WTC11 (cell line): Measurements from ENCODE around the gene ADAMTS15. TPM values are rescaled to one million over a fixed set of nuclear protein-coding genes. Genes with fewer than 3 reads are reported as not detected.

ENCODE experiments used
- ATAC-seq: fragments of 200-7000 bp; cut with Tn5 transposase; 2 replicates; pipeline ENCODE4 v1.10.0; 2021; ENCODE audit warnings: mild to moderate bottlenecking, moderate library complexity
- CTCF ChIA-PET: fragments of 300-600 bp; sonication (Branson Sonifier 250); formaldehyde crosslinking; loops from one replicate; lab custom pipeline; 2021; ENCODE audit warnings: antibody characterized with exemption; lab: Charles Lee
- POLR2A ChIA-PET: fragments of 350-600 bp; sonication (Branson Sonifier 250); formaldehyde crosslinking; loops from one replicate; lab custom pipeline; 2021; ENCODE audit warnings: antibody characterized with exemption; lab: Charles Lee
- DNase-seq: peaks from one replicate; pipeline ENCODE4 v3.0.0; 2021; ENCODE audit warnings: low spot score
- H3K27ac Mint-ChIP-seq: 2 replicates; pipeline ENCODE4 v1.8.0; 2021; ENCODE audit warnings: mixed read lengths
- H3K27me3 Mint-ChIP-seq: 2 replicates; pipeline ENCODE4 v1.8.0; 2021; ENCODE audit warnings: low read depth, mild to moderate bottlenecking, moderate library complexity, mixed read lengths
- H3K36me3 Mint-ChIP-seq: 2 replicates; pipeline ENCODE4 v1.8.0; 2021; ENCODE audit warnings: mixed read lengths
- H3K4me1 Mint-ChIP-seq: 2 replicates; pipeline ENCODE4 v1.8.0; 2022; ENCODE audit warnings: mixed read lengths
- H3K4me3 Mint-ChIP-seq: 2 replicates; pipeline ENCODE4 v1.8.0; 2021; ENCODE audit warnings: mild to moderate bottlenecking, moderate library complexity, mixed read lengths
- H3K9me3 Mint-ChIP-seq: 2 replicates; pipeline ENCODE4 v1.8.0; 2021; ENCODE audit warnings: mixed read lengths
- FOXK1 ChIP-seq: sonication (generic); formaldehyde crosslinking; IDR thresholded peaks from 2 replicates; pipeline ENCODE4 v1.8.0; 2022; ENCODE audit warnings: mild to moderate bottlenecking, moderate library complexity, missing genetic modification reagents
- GTF2I ChIP-seq: fragments of 250-450 bp; sonication (Bioruptor Pico); conservative IDR thresholded peaks from 2 replicates; pipeline ENCODE4 v1.4.0; 2021; ENCODE audit warnings: mild to moderate bottlenecking
- JUN ChIP-seq: sonication (generic); formaldehyde crosslinking; IDR thresholded peaks from 2 replicates; pipeline ENCODE4 v1.8.0; 2023; ENCODE audit warnings: mild to moderate bottlenecking, missing genetic modification reagents
- MYBL2 ChIP-seq: sonication (generic); formaldehyde crosslinking; IDR thresholded peaks from 2 replicates; pipeline ENCODE4 v1.8.1; 2023; ENCODE audit warnings: mild to moderate bottlenecking, moderate library complexity, missing genetic modification reagents
- NFE2L1 ChIP-seq: sonication (generic); formaldehyde crosslinking; IDR thresholded peaks from 2 replicates; pipeline ENCODE4 v1.8.1; 2023; ENCODE audit warnings: missing genetic modification reagents
- NR2C2 ChIP-seq: sonication (generic); formaldehyde crosslinking; IDR thresholded peaks from 2 replicates; pipeline ENCODE4 v1.8.0; 2022; ENCODE audit warnings: mild to moderate bottlenecking, missing genetic modification reagents
- TP53 ChIP-seq: sonication (generic); formaldehyde crosslinking; IDR thresholded peaks from 2 replicates; pipeline ENCODE4 v1.8.1; 2023; ENCODE audit warnings: mild to moderate bottlenecking, missing genetic modification reagents
- ZBTB21 ChIP-seq: sonication (generic); formaldehyde crosslinking; IDR thresholded peaks from 2 replicates; pipeline ENCODE4 v1.8.1; 2023; ENCODE audit warnings: mild to moderate bottlenecking, missing genetic modification reagents, borderline replicate concordance
- ZNF396 ChIP-seq: fragments of 250-450 bp; sonication (Bioruptor Pico); IDR thresholded peaks from 2 replicates; pipeline ENCODE4 v1.8.0; 2021; ENCODE audit warnings: mild to moderate bottlenecking, moderate library complexity, borderline replicate concordance
- ZNF423 ChIP-seq: fragments of 250-450 bp; sonication (Bioruptor Pico); IDR thresholded peaks from 2 replicates; pipeline ENCODE4 v2.1.2; 2022; ENCODE audit warnings: mild to moderate bottlenecking, moderate library complexity
- total RNA-seq: library from RNA; stranded (reverse); gene quantifications from 3 replicates; pipeline ENCODE4 v1.2.3, GENCODE V29; 2021
- TF ChIP-seq, protein P1 (sequence below): fragments of 250-450 bp; sonication (Bioruptor Pico); IDR thresholded peaks from 2 replicates; pipeline ENCODE4 v1.9.0; 2021; ENCODE audit warnings: mild to moderate bottlenecking
- TF ChIP-seq, protein P2 (sequence below): sonication (generic); formaldehyde crosslinking; conservative IDR thresholded peaks from 2 replicates; pipeline ENCODE4 v1.8.1; 2023; ENCODE audit warnings: mild to moderate bottlenecking, low read depth, missing genetic modification reagents, moderate library complexity
- TF ChIP-seq, protein P3 (sequence below): sonication (generic); formaldehyde crosslinking; conservative IDR thresholded peaks from 2 replicates; pipeline ENCODE4 v1.8.1; 2022; ENCODE audit warnings: mild to moderate bottlenecking, missing genetic modification reagents
- TF ChIP-seq, protein P4 (sequence below): fragments of 250-450 bp; sonication (Bioruptor Pico); IDR thresholded peaks from 2 replicates; pipeline ENCODE4 v1.9.0; 2021; ENCODE audit warnings: mild to moderate bottlenecking
- TF ChIP-seq, protein P5 (sequence below): sonication (generic); formaldehyde crosslinking; IDR thresholded peaks from 2 replicates; pipeline ENCODE4 v1.8.0; 2023; ENCODE audit warnings: missing genetic modification reagents, mild to moderate bottlenecking, borderline replicate concordance
- TF ChIP-seq, protein P6 (sequence below): fragments of 250-450 bp; sonication (Bioruptor Pico); conservative IDR thresholded peaks from 2 replicates; pipeline ENCODE4 v1.9.0; 2021; ENCODE audit warnings: mild to moderate bottlenecking
- TF ChIP-seq, protein P7 (sequence below): sonication (generic); formaldehyde crosslinking; IDR thresholded peaks from 2 replicates; pipeline ENCODE4 v1.8.0; 2022; ENCODE audit warnings: mild to moderate bottlenecking, missing genetic modification reagents
- TF ChIP-seq, protein P8 (sequence below): sonication (generic); formaldehyde crosslinking; IDR thresholded peaks from 2 replicates; pipeline ENCODE4 v1.8.0; 2023; ENCODE audit warnings: missing genetic modification reagents

Gene ADAMTS15
- total RNA-seq, 1 experiment from 2014 or later = 3.7 TPM

DNA sequence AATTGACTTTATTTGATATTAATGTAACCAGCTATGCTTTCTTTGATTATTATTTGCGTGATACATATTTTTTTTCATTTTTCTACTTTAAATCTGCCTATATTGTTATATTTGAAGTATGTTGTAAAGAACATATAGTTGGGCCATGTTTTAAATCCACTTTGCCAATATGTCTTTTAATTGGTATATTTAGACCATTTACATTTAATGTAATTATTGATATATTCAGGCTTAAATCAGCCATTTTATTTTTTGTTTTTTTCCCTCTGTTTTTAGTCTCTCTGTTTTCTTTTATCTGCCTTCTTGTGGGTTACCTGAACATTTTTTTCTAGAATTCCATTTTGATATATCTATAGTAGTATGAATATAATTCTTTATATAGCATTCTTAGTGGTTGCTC is 55.9 kb downstream of the ADAMTS15 start:
- TF ChIP-seq, protein P1, sequence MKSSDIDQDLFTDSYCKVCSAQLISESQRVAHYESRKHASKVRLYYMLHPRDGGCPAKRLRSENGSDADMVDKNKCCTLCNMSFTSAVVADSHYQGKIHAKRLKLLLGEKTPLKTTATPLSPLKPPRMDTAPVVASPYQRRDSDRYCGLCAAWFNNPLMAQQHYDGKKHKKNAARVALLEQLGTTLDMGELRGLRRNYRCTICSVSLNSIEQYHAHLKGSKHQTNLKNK = no peak
- TF ChIP-seq, protein P2, sequence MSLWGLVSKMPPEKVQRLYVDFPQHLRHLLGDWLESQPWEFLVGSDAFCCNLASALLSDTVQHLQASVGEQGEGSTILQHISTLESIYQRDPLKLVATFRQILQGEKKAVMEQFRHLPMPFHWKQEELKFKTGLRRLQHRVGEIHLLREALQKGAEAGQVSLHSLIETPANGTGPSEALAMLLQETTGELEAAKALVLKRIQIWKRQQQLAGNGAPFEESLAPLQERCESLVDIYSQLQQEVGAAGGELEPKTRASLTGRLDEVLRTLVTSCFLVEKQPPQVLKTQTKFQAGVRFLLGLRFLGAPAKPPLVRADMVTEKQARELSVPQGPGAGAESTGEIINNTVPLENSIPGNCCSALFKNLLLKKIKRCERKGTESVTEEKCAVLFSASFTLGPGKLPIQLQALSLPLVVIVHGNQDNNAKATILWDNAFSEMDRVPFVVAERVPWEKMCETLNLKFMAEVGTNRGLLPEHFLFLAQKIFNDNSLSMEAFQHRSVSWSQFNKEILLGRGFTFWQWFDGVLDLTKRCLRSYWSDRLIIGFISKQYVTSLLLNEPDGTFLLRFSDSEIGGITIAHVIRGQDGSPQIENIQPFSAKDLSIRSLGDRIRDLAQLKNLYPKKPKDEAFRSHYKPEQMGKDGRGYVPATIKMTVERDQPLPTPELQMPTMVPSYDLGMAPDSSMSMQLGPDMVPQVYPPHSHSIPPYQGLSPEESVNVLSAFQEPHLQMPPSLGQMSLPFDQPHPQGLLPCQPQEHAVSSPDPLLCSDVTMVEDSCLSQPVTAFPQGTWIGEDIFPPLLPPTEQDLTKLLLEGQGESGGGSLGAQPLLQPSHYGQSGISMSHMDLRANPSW (CRISPR knock-in tag) = no peak
- TF ChIP-seq, protein P3, sequence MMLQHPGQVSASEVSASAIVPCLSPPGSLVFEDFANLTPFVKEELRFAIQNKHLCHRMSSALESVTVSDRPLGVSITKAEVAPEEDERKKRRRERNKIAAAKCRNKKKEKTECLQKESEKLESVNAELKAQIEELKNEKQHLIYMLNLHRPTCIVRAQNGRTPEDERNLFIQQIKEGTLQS (CRISPR knock-in tag) = no peak
- no peak for TF ChIP-seq ZNF423 (CRISPR knock-in tag)
- TF ChIP-seq ZNF396 (CRISPR knock-in tag) = no peak
- no peak for TF ChIP-seq JUN (CRISPR knock-in tag)
- TF ChIP-seq, protein P4, sequence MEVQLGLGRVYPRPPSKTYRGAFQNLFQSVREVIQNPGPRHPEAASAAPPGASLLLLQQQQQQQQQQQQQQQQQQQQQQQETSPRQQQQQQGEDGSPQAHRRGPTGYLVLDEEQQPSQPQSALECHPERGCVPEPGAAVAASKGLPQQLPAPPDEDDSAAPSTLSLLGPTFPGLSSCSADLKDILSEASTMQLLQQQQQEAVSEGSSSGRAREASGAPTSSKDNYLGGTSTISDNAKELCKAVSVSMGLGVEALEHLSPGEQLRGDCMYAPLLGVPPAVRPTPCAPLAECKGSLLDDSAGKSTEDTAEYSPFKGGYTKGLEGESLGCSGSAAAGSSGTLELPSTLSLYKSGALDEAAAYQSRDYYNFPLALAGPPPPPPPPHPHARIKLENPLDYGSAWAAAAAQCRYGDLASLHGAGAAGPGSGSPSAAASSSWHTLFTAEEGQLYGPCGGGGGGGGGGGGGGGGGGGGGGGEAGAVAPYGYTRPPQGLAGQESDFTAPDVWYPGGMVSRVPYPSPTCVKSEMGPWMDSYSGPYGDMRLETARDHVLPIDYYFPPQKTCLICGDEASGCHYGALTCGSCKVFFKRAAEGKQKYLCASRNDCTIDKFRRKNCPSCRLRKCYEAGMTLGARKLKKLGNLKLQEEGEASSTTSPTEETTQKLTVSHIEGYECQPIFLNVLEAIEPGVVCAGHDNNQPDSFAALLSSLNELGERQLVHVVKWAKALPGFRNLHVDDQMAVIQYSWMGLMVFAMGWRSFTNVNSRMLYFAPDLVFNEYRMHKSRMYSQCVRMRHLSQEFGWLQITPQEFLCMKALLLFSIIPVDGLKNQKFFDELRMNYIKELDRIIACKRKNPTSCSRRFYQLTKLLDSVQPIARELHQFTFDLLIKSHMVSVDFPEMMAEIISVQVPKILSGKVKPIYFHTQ (CRISPR knock-in tag) = no peak
- TF ChIP-seq FOXK1 (CRISPR knock-in tag) = no peak
- TF ChIP-seq GTF2I (CRISPR knock-in tag) = no peak
- TF ChIP-seq, protein P5, sequence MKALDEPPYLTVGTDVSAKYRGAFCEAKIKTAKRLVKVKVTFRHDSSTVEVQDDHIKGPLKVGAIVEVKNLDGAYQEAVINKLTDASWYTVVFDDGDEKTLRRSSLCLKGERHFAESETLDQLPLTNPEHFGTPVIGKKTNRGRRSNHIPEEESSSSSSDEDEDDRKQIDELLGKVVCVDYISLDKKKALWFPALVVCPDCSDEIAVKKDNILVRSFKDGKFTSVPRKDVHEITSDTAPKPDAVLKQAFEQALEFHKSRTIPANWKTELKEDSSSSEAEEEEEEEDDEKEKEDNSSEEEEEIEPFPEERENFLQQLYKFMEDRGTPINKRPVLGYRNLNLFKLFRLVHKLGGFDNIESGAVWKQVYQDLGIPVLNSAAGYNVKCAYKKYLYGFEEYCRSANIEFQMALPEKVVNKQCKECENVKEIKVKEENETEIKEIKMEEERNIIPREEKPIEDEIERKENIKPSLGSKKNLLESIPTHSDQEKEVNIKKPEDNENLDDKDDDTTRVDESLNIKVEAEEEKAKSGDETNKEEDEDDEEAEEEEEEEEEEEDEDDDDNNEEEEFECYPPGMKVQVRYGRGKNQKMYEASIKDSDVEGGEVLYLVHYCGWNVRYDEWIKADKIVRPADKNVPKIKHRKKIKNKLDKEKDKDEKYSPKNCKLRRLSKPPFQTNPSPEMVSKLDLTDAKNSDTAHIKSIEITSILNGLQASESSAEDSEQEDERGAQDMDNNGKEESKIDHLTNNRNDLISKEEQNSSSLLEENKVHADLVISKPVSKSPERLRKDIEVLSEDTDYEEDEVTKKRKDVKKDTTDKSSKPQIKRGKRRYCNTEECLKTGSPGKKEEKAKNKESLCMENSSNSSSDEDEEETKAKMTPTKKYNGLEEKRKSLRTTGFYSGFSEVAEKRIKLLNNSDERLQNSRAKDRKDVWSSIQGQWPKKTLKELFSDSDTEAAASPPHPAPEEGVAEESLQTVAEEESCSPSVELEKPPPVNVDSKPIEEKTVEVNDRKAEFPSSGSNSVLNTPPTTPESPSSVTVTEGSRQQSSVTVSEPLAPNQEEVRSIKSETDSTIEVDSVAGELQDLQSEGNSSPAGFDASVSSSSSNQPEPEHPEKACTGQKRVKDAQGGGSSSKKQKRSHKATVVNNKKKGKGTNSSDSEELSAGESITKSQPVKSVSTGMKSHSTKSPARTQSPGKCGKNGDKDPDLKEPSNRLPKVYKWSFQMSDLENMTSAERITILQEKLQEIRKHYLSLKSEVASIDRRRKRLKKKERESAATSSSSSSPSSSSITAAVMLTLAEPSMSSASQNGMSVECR (CRISPR knock-in tag) = no peak
- TF ChIP-seq, protein P6, sequence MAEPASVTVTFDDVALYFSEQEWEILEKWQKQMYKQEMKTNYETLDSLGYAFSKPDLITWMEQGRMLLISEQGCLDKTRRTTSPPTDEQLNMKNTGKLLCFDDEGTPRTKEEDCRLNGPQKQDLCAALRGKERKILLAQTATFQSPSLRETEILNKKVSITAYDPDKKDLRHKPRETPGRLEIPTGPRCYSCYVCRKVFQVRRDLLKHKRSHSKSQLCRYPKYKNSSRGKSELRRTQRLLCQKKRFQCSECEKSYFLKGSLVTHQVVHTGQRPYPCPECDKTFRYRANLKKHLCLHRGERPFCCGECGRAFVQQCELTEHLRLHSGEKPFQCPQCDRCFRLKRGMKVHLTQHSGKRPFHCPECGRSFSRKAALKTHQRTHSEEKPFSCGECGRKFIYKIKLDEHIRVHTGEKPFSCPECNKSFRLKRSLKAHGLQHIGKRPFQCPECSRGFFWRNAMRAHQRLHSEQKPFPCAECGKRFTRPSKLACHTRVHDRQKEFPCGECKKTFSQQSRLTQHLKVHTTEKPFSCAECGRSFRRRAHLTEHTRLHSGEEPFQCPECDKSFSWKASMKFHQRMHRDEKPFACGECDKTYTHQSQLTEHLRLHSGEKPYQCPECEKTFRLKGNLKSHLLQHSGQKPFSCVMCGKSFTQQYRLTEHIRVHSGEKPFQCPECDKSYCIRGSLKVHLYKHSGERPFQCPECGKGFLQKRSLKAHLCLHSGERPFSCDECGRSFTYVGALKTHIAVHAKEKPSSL = no peak
- TF ChIP-seq, protein P7, sequence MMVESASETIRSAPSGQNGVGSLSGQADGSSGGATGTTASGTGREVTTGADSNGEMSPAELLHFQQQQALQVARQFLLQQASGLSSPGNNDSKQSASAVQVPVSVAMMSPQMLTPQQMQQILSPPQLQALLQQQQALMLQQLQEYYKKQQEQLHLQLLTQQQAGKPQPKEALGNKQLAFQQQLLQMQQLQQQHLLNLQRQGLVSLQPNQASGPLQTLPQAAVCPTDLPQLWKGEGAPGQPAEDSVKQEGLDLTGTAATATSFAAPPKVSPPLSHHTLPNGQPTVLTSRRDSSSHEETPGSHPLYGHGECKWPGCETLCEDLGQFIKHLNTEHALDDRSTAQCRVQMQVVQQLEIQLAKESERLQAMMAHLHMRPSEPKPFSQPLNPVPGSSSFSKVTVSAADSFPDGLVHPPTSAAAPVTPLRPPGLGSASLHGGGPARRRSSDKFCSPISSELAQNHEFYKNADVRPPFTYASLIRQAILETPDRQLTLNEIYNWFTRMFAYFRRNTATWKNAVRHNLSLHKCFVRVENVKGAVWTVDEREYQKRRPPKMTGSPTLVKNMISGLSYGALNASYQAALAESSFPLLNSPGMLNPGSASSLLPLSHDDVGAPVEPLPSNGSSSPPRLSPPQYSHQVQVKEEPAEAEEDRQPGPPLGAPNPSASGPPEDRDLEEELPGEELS (CRISPR knock-in tag) = no peak
- TF ChIP-seq, protein P8, sequence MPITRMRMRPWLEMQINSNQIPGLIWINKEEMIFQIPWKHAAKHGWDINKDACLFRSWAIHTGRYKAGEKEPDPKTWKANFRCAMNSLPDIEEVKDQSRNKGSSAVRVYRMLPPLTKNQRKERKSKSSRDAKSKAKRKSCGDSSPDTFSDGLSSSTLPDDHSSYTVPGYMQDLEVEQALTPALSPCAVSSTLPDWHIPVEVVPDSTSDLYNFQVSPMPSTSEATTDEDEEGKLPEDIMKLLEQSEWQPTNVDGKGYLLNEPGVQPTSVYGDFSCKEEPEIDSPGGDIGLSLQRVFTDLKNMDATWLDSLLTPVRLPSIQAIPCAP (CRISPR knock-in tag) = no peak
- TF ChIP-seq NFE2L1 = no peak
- TF ChIP-seq ZBTB21 (CRISPR knock-in tag) = no peak
- TF ChIP-seq NR2C2 (CRISPR knock-in tag) = no peak
- no peak for TF ChIP-seq TP53
- no peak for TF ChIP-seq MYBL2 (CRISPR knock-in tag)
- Mint-ChIP-seq H3K4me3 (no peak overlapping the region), H3K9me3 (peaks cover 60% of the 10 kb centered on the region), H3K36me3 (peaks cover 46% of the 10 kb centered on the region), H3K27me3 (peaks cover 8% of the 10 kb centered on the region), H3K27ac (no peak overlapping the region), H3K4me1 (peaks cover 8% of the 10 kb centered on the region)
- CTCF ChIA-PET = no interaction called here
- POLR2A ChIA-PET = no interaction called here
- DNase-seq = no peak
- ATAC-seq = no peak
